HG02943 (cell line): ENCODE results near the gene SGO2.
"Not testable (repeated sequence)": the region's sequence is repeated elsewhere in the genome, so short reads cannot be mapped to it uniquely, and the experiment has no call there.

Experiments used
- ATAC-seq: cut with Tn5 transposase; IDR thresholded peaks from one replicate; pipeline ENCODE4 v1.9.1; 2021; ENCODE audit warnings: mild to moderate bottlenecking, low read depth, moderate library complexity; ENCODE audit not compliant: unreplicated experiment

The SGO2 gene

GRCh38 chr2:200509612-200510433 lies 16.2 kb upstream of the SGO2 start, which contains the start of gene KCTD18:
Gene KCTD18, minus strand, starts transcription at chr2:200510068. Its CDS starts 3,052 bp downstream, at chr2:200507016.
- peak; percentile 98 for ATAC-seq

- no peak for ATAC-seq
Observed at GRCh38 chr2:200515155-200515554, 10.9 kb upstream of the SGO2 start.

- ATAC-seq: no peak
Observed at GRCh38 chr2:200523158-200523557, 2.8 kb upstream of the SGO2 start.

GRCh38 chr2:200523604-200524003 lies 2.4 kb upstream of the SGO2 start:
- ATAC-seq: no peak

GRCh38 chr2:200525066-200525465 lies 941 bp upstream of the SGO2 start:
- ATAC-seq: no peak

GRCh38 chr2:200525551-200525881 lies 491 bp upstream of the SGO2 start:
- no peak for ATAC-seq

- no peak for ATAC-seq
Observed at GRCh38 chr2:200528228-200528627, 2.2 kb downstream of the SGO2 start.

- no peak for ATAC-seq
Observed at GRCh38 chr2:200533754-200534153, 7.7 kb downstream of the SGO2 start.

- ATAC-seq: no peak
Observed at GRCh38 chr2:200534572-200534971, 8.6 kb downstream of the SGO2 start.

GRCh38 chr2:200538139-200538538 lies 12.1 kb downstream of the SGO2 start:
- no peak for ATAC-seq

GRCh38 chr2:200540793-200541192 lies 14.8 kb downstream of the SGO2 start:
- ATAC-seq: no peak

GRCh38 chr2:200566596-200566995 lies 40.6 kb downstream of the SGO2 start:
- ATAC-seq: not testable (repeated sequence)

- ATAC-seq: no peak
Observed at GRCh38 chr2:200567932-200568331, 41.9 kb downstream of the SGO2 start.

- no peak for ATAC-seq
Observed at GRCh38 chr2:200575957-200576356, 50.0 kb downstream of the SGO2 start.

GRCh38 chr2:200577027-200577426 lies 51.0 kb downstream of the SGO2 start:
- no peak for ATAC-seq

- no peak for ATAC-seq
Observed at GRCh38 chr2:200578778-200579177, 52.8 kb downstream of the SGO2 start.

- ATAC-seq: no peak
Observed at GRCh38 chr2:200584639-200585038, 58.6 kb downstream of the SGO2 start.

GRCh38 chr2:200585340-200585729 lies 59.3 kb downstream of the SGO2 start:
- ATAC-seq: no peak

GRCh38 chr2:200585730-200586643 lies 60.0 kb downstream of the SGO2 start, which contains the start of gene AOX1:
Gene AOX1, plus strand, starts transcription at chr2:200586014. Its CDS starts 95 bp downstream, at chr2:200586109.
- no peak for ATAC-seq

- no peak for ATAC-seq
Observed at GRCh38 chr2:200586644-200586975, 60.6 kb downstream of the SGO2 start.

GRCh38 chr2:200587007-200587616 lies 61.1 kb downstream of the SGO2 start:
- no peak for ATAC-seq
